Iris pigment epithelial cell (primary cell): ENCODE measurements around the gene TAP2.
"Not testable (repeated sequence)": the region's sequence is repeated elsewhere in the genome, so short reads cannot be mapped to it uniquely, and the experiment has no call there.

ENCODE experiments used
- DNase-seq: peaks from one replicate; pipeline ENCODE4 v3.0.0-alpha.2; 2011; ENCODE audit warnings: low read depth

The TAP2 gene

DNA sequence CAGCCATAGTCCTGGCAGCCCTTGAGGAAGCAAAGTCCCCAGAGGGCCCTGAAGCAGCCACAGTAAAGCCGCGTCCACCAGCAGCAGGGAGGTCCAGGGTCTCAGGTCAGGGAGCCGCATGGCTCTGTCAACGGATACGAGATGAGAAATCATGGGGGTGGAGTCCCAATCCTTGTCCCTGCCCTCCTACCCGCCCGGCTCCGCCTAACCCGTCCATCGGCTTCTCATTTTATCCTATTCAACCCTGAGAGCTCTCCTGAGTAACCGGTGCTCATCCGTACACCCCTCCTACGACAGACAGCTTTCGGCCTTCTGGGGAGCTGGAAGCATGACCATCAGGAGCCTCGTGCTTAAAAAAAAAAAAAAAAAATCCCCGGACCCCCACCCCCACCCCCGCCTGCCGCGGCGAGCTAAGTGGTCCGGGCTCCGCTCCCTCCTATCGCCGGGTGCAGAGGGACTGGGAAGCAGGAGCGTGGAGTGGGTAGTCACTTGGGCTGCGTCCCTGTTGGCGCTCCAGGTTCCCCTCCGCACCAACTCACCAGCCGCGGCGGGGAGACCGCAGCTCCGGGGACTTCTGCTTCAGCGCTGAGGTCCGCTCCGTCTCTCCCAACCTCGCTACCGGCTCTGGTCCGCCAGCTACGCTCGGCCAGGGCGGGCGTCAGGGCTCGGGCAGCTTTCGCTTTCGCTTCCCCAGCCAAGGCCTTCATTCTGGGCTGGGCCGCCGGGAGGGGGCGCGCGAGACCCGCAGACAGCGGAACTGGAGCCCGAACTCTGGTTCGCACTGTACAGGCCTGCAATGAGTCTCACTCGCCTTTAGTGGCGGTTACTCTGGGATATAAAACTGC, at the start of gene TAP2:
Gene TAP2 (minus strand): TSS at position 626 of the 845 bp plus-strand sequence. CDS start 506 bp downstream, at position 120.
- peak; percentile 92 for DNase-seq

DNA sequence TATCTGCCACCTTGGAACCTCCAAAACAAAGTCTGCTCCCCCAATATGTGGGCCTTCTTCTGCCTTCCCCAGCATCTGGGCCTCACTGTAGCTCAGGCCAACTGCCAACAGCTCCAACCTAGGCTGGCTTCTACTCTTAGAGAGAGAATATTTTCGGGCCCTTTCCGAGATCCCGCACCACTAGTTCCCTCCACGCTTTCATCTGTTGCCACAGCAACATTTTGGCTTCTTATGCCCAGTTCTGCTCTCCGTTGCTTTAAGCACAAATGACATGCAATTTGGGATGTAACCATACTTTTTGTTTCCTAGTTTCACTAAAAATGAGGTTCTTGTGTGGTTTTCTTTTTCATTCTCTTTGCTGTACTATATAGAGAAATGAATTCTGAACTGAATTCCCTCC, 49.1 kb upstream of the TAP2 start:
- DNase-seq, result no peak

GRCh38 chr6:32886681-32887383, 48.3 kb upstream of the TAP2 start:
- DNase-seq, result peak; percentile 78

GRCh38 chr6:32885698-32886286, 47.3 kb upstream of the TAP2 start:
- peak; percentile 76 for DNase-seq

DNA sequence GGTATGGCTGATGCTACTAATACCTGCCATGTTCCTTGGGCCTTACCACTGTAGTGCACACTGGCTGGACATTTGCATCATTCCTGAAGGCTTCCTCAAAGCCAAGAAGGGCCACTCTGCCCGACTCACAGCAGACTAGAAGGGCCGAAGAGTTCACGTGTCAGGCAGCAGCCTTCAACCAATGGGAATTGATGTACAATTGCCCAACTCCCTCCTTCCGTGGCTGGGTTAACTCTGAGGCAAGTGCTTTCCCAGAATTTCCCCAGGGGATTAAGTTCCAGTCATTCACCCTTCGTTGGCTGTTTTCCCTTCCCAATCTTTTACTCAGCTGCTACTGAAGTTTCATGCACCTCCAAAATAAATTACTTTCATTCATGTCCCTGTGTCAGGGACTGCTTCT, 45.2 kb upstream of the TAP2 start:
- DNase-seq, result peak; percentile 69

GRCh38 chr6:32882879-32883250, 44.3 kb upstream of the TAP2 start:
- DNase-seq, result peak; percentile 65

GRCh38 chr6:32880962-32881361, 42.4 kb upstream of the TAP2 start:
- not testable (repeated sequence) for DNase-seq

- no peak for DNase-seq
Measured at GRCh38 chr6:32879691-32880090, 41.2 kb upstream of the TAP2 start.

- no peak for DNase-seq
Measured at GRCh38 chr6:32876603-32877002, 38.1 kb upstream of the TAP2 start.

DNA sequence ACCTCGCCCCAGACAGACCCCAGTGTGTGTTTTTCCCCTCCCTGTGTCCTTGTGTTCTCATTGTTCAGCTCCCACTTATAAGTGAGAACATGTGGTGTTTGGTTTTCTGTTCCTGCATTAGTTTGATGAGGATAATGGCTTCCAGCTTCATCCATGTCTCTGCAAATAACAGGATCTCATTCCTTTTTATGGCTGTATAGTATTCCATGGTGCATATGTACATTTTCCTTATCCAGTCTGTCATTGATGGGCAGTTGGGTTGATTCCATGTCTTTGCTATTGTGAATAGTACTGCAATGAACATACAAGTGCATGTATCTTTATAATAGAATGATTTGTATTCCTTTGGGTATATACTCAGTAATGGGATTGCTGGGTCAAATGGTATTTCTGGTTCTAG, 35.4 kb upstream of the TAP2 start:
- not testable (repeated sequence) for DNase-seq

GRCh38 chr6:32868257-32868788, 29.8 kb upstream of the TAP2 start:
- peak; percentile 56 for DNase-seq

DNA sequence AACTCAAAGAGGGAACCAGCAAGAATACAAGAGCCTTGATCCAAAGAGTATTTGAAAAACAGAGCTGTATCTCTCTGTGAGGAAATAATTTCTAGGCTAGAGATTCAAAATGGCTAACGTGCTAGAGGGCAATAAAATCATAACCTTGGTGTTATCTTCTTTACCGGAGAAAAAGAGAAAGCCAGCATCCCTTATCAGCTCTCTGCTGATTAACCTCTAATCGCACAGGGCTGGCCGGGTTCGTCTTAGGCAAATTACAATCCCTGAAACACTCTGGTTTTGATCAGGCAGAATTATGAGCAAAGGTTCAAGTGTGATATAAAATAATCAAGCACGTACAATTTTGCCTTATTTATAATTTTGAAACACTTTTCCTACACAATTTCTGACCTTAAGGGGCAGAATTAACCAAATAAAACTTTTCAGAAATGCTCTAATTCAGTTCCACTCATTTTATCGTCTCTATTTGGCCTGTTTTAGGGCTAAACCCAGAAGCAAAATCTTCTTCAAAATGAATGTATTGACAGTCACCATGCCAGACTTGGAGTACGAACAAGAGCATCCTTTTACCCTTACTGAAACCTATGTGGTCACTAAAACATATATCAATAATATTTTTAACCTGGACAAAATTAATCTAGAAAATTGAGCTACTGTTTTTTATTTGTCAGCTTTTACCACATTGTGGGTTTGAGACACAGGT, 29.2 kb upstream of the TAP2 start:
- DNase-seq, result no peak

GRCh38 chr6:32867022-32867477, 28.5 kb upstream of the TAP2 start:
- no peak for DNase-seq

DNA sequence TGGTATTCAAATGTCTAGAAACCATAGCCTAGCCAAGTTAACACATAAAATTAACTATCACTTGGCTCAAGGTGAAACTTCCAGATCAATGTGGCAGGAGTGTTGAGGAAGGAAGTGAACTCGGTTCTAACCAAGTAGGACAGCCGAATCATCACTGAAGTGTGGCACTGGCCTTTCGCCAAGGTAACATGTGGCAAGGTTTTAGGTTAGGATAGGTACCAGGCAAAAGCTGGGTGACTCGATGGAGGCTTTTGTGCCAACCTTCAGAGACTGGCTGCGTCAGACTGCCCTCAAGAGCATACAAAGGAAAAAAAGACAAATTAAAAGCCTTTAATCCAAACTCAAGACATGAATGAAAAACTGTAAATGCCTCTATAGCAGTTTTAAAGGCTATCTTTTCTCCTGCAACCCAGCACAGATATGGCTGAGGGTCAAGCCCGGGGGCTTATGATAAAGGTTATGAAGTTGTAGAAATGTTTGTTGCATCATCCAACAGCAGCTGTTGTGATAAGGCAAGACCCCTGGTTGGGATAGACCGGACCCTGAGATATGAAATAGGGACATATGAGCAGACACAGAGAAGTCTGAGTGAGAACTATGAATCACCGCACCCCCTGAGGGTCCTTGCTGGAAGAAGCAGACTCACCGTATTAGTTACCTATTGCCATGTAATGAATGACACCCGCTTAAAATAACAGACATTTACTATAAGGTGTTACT, 27.3 kb upstream of the TAP2 start:
- no peak for DNase-seq

- DNase-seq, result no peak
Measured at GRCh38 chr6:32862725-32863124, 24.2 kb upstream of the TAP2 start.

- no peak for DNase-seq
Measured at GRCh38 chr6:32860674-32861073, 22.1 kb upstream of the TAP2 start.

DNA sequence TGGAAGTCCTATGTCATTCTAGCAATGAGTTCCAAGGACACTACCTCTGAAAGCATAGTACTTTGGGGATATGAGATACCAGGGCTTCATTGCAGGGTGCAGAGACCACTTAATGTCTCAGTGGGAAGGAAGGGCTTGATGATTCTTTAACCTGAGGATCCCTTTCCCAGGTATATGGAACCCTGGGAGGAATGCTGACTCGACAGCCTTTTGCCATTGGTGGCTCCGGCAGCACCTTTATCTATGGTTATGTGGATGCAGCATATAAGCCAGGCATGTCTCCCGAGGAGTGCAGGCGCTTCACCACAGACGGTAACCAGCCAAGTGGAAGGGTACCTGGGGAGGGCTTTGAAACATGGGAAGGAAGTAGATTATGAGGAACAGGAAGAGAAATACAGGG, 19.7 kb upstream of the TAP2 start:
- DNase-seq, result no peak

DNA sequence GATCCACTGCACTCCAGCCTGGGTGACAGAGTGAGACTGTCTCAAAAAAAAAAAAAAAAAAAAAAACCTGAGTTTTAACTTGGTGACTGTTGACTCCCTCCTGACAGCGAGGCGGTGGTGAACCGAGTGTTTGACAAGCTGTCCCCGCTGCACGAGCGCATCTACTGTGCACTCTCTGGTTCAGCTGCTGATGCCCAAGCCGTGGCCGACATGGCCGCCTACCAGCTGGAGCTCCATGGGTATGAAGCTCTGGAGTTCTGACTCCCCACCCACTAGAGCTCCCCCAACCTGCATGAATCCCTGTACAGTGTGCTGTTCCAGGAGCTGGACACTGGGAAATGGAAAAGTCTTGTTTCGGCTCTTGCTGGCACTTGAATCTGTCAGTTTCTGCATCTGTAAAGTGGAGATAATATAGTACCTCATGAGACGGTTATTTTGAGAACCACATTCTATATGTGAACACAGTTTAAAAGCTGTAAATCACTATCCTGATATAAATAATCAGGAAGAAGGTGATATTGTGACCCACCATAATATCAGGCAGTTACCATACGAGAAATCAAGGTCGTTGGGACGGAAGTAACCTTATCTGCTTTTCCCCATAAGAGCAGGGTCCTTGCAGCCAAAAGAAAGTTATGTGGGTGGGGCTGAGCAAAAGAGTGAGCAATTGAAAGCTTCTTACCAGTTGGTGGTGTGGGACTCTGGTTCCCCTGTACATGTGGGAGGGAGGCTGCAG, 18.8 kb upstream of the TAP2 start:
- DNase-seq, result no peak

DNA sequence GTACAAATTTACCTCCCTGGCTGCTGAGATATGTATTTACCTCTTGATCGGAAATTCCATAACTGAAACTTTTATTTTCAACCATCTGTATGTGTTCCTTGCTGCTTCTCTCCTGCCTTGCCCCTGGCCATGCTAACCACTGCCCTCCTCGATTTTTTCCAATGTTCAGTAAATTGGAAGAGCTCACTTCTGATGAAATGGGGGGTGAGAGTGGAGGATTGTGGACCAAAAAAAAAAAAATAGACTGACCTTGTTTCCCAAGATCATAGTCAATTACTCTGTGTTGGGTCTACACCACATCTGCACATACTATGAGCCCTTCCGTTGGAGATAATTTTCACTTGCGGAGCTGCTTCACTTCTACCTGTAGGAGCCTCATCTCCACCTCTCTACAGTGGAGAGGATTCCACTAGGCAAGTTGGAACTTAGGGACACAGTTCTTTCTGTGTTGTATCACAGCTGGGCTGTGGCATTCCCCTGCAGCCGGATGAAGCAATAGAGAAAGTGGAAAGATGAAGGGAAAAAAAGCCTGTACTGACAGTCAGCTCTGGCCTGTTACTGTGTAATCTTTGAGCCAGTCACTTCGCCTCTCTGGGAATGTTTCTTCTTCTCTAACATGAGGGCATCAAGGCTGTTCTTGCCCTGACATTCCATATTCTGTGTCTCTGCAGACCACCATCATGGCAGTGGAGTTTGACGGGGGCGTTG, 17.1 kb upstream of the TAP2 start:
- DNase-seq, result no peak
